NCI-H774 (cell line): ENCODE measurements around the gene PKN3.

Source experiments
- DNase-seq: peaks from one replicate; lab custom pipeline; 2025; lab: John Stamatoyannopoulos, UW

The PKN3 gene

DNA sequence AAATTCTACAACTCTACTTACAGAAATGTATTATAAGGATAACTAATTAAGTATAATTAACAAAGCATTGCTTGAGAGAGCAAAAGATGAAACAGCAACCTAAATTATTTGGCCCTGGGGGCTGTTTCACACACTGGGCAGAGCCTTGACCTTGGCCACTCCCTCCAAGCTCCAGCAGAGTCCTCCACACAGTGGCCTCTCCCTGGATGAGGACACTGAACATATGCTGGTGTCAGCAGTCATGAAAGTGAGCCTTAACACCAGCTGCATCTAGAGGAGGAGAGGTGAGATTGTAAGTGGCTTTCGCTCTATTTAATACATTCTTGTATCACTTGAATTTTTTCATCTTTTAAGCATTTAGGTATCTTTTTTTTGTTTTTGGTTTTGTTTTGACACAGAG, 44.9 kb downstream of the PKN3 start:
- no peak for DNase-seq

DNA sequence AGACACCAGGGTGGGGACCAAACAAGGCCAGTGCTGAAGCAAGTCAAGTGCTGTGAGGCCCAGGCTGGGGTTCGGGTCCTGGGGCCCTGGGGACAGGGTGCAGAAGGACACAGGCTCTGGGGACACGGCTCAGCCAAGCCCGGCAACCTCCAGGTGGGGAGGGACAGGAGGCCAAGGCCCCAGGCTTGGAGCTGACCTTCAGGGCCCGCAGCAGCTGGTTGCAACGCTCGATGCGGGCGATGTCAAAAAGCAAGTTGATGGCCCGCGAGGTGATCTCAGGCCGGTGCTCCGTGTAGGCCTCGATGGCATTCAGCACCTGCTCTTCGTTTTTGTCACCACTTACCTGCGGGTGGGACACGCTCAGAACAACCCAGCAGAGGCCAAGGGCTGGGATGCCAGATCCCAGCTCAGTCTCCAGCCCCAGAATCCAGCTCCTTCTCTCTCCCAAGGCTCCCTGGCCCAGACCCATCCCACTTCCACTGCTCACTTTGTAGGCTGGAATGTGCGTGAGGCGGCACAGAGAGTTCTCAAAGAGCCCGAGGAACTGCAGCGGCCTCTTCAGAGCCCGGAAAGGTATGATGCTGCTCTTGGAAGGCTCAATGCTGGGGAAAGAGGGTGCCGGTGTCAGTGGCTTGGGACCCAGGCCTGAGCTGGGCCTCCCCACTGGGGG, 48.8 kb downstream of the PKN3 start:
- no peak for DNase-seq

DNA sequence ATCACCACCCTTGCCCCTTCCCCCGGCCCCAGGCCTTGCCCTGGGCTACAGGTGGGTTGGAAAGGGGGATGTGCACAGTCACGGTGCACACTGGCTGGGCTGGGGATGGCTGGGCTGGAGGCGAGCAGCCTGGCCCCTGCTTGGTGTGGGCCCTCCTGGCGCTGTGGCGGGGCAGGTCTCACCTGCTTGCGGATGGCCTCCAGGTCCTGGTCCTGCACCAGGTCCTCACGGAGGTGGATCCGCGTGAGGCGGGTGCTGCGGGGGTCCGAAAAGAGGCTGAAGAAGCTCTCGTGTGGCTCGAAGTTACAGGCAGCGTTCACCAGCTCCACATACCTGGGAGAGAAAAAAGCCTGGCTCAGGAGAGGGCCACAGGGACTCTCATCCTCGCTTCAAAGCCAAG, 51.3 kb downstream of the PKN3 start:
- DNase-seq, result no peak

DNA sequence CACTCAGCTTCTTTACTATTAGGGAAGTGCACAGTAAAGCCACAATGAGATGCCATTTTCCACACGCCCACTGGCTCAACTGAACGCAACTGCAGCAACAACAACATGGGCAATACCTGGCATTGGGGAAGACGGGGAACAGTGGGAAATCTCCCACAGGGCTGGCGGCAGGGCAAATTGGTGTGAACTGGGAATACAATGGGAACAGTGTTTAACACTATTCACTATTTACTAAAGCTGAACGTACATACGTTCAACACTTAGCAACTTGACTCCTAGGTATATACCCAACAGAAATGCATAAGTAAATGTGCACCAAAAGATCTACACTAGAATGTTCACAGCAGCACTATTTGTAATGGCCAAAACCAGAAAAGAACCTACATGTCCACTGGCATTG, 55.3 kb downstream of the PKN3 start:
- no peak for DNase-seq

DNA sequence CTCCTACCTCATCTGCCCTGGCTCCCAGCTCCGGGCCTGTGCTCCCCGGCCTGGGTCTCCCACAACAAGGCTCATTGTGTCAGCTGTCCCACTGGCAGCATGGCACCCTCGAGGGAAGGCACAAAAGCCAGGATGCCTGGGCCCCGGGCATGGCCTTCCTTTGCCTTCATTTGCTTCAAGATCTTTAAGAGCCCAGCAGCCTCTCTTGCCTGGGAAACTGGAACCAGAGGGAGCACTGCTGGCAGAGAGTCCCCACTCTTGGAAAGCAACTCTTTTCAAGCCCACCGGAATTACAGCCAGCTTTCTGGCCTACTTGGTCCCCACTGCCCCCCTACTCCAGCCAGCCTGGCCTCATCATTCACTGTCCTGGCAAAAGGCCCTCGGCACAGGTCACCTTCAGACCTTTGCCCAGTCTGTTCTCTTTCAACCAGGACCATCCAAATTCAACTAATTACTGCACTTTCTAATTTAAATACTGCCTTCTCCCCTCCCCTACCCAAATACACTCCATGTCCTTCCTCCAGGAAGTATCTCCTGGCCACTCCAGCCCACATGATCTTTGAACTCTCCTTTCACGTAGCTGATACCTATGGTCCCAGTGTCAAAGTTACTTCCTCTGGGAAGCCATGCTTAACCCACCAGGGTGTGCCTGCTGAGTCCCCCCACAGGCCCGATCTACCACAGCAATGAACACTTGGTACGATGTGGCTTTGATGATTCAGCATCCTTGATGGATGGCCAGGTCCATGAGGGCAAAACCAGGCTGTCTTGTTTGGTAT, 60.6 kb downstream of the PKN3 start:
- no peak for DNase-seq

DNA sequence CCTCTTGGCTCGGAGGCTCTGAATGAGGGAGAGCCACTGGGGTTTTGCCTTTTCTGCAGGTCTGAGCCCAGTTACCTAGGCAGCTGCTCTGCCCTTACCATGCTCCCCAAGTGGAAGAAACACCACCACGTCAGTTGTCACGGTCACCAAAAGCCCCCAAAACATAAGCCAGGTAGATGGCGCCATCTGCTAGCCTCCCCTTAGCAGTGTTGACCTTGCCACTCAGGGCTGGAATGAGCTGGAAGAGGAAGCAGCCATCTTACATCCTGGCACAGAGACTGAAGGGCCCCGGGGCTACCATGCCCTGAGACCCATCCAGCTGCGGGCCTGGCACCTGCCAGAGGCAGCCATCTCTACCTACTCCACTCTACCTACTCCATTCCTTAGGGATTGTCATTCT, 62.1 kb downstream of the PKN3 start:
- no peak for DNase-seq

DNA sequence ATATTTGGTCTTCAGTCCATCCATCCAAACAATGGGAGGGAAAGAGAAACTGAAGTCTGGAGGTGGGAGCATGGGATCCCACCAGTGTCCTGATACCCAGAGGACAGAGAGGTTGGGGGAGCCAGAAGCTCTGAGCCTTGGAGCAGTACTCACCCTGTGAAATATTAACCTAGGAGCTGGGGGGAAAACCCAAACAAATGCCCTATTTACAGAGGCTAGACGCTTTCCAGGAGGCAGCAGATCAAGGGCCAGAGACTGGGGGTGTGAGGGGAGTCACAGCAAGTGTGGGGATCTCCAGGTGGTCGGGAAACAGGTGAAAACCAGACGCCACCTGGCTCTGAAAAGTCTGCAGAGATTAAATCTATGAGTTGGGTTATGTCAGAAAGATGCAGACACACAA, 63.2 kb downstream of the PKN3 start:
- DNase-seq, result no peak

DNA sequence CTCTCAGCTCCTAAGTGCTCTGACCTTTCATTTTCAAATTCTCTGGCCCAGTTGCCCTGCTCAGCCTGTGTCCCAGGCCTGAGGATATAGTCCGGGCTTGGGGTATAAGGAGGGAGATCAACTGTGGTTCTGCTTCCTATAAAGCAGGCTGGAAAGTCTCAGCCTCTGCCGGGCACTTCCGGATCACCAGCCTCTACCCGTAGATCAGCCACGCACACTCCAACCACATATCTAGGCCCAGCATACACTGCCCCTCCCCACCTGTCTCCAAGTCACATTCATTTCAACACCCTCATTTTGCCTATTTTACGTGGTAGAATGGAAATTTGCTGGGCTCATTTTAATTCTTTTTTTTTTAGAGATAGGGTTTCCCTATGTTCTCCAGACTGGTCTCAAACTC, 66.3 kb downstream of the PKN3 start:
- DNase-seq, result no peak
